SU-DHL-6 (cell line): Measurements from ENCODE around the gene MARCO.

Experiments
- CTCF ChIP-seq: fragments of 200-600 bp; sonication (generic); IDR thresholded peaks from one replicate; pipeline ENCODE4 v1.5.1; 2017; ENCODE audit warnings: antibody characterized with exemption, mild to moderate bottlenecking, low read length, moderate library complexity; ENCODE audit not compliant: insufficient read depth, poor library complexity, severe bottlenecking
- EZH2phosphoT487 ChIP-seq: fragments of 200-600 bp; sonication (generic), shearing (Covaris generic); conservative IDR thresholded peaks from 2 replicates; pipeline ENCODE4 v1.6.1; 2018; ENCODE audit warnings: mild to moderate bottlenecking, antibody characterized with exemption, low read length, moderate library complexity, mixed read lengths

GRCh38 chr2:118936936-118937335 lies 5.1 kb upstream of the MARCO start:
- TF ChIP-seq CTCF (no peak), EZH2phosphoT487 (no peak)
